ENCODE results near the gene DGUOK. TPM values are rescaled to one million over a fixed set of nuclear protein-coding genes. Genes with fewer than 3 reads are reported as not detected.

Gene DGUOK
- total RNA-seq, 2 donors from 2014 or later = 61.1 to 85.2 TPM

DNA sequence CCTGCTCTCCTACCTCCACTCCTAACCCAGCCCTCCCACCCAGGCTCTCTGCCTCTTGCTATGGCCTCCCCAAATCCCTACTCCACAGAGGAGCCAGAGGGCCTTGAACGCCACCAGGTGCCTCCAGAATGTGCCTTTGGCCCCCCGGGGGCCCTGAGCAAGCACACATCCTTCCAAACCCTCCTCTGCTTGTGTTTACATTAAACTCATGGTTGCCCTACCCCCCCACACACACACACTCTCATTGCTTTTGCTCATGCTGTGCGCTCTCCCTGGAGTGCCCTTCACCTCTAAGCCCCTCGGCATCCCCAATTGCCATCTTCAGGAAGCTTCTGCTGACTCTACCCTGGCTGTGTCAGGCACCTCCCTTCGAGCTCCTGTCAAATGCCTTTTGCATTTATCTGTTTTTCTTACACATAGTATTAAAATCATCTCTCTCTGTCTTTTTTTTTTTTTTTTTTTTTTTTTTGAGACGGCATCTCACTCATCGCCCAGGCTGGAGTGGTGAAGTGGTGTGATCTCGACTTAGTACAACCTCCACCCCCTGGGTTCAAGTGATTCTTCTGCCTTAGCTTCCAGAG is 41.8 kb downstream of the DGUOK start:
- no peak overlapping the region for H3K9ac ChIP-seq (ENCODE audit: extremely low read depth, low read length, poor library complexity, severe bottlenecking)
- no peak for TF ChIP-seq CTCF (conservative IDR thresholded peaks at IDR 0.05)
- no peak overlapping the region for H3K27ac Mint-ChIP-seq
- WGBS, 2 experiments (ENCODE audit: insufficient coverage in 1 of 2, insufficient read length in 1 of 2) = 88% methylated on average over 8 of the region's 8 CpGs; no CpG with 5 or more reads in 1 of the 2 experiments
- no peaks in the 10 kb centered on the region for H3K4me1 ChIP-seq (ENCODE audit: control insufficient read depth, insufficient read depth, low read length)
- no peaks in the 10 kb centered on the region for H3K36me3 ChIP-seq (ENCODE audit: control insufficient read depth, insufficient read depth, low read length)
- peaks cover 7% of the 10 kb centered on the region for H3K27me3 Mint-ChIP-seq (ENCODE audit: insufficient read depth)
- H3K4me3 ChIP-seq (ENCODE audit: low read length) = no peak overlapping the region
- H3K36me3 Mint-ChIP-seq (ENCODE audit: low read depth) = no peaks in the 10 kb centered on the region
- no peak overlapping the region for H3K27ac ChIP-seq (ENCODE audit: low read depth, low read length)
- no peaks in the 10 kb centered on the region for H3K9me3 ChIP-seq (ENCODE audit: control insufficient read depth, low read length)
- H3K9me3 Mint-ChIP-seq = no peaks in the 10 kb centered on the region
- DNase-seq = no peak
- H3K4me3 Mint-ChIP-seq = no peak overlapping the region
- peaks cover 13% of the 10 kb centered on the region for H3K4me1 Mint-ChIP-seq
- no peaks in the 10 kb centered on the region for H3K27me3 ChIP-seq (ENCODE audit: control insufficient read depth, insufficient read depth, low read length, poor library complexity, severe bottlenecking)

GRCh38 chr2:73969356-73969755 is 42.7 kb downstream of the DGUOK start:
- H3K36me3 ChIP-seq (ENCODE audit: control insufficient read depth, insufficient read depth, low read length) = no peaks in the 10 kb centered on the region
- H3K4me1 Mint-ChIP-seq = peaks cover 13% of the 10 kb centered on the region
- no peaks in the 10 kb centered on the region for H3K27me3 ChIP-seq (ENCODE audit: control insufficient read depth, insufficient read depth, low read length, poor library complexity, severe bottlenecking)
- no peak for TF ChIP-seq CTCF (conservative IDR thresholded peaks at IDR 0.05)
- no peak overlapping the region for H3K27ac ChIP-seq (ENCODE audit: low read depth, low read length)
- no peaks in the 10 kb centered on the region for H3K4me1 ChIP-seq (ENCODE audit: control insufficient read depth, insufficient read depth, low read length)
- H3K4me3 Mint-ChIP-seq = no peak overlapping the region
- H3K9ac ChIP-seq (ENCODE audit: extremely low read depth, low read length, poor library complexity, severe bottlenecking) = no peak overlapping the region
- no peaks in the 10 kb centered on the region for H3K9me3 Mint-ChIP-seq
- WGBS, 2 experiments (ENCODE audit: insufficient coverage in 1 of 2, insufficient read length in 1 of 2) = 71 to 90% methylated on average over 1 to 4 of the region's 4 CpGs
- H3K9me3 ChIP-seq (ENCODE audit: control insufficient read depth, low read length) = no peaks in the 10 kb centered on the region
- H3K36me3 Mint-ChIP-seq (ENCODE audit: low read depth) = no peaks in the 10 kb centered on the region
- H3K4me3 ChIP-seq (ENCODE audit: low read length) = no peak overlapping the region
- no peak for DNase-seq
- H3K27ac Mint-ChIP-seq = no peak overlapping the region
- peaks cover 7% of the 10 kb centered on the region for H3K27me3 Mint-ChIP-seq (ENCODE audit: insufficient read depth)

- TF ChIP-seq CTCF (conservative IDR thresholded peaks at IDR 0.05) = no peak
- Histone ChIP-seq H3K27me3 (ENCODE audit: control insufficient read depth, insufficient read depth, low read length, poor library complexity, severe bottlenecking) (no peaks in the 10 kb centered on the region), H3K4me3 (ENCODE audit: low read length) (no peak overlapping the region), H3K36me3 (ENCODE audit: control insufficient read depth, insufficient read depth, low read length) (no peaks in the 10 kb centered on the region), H3K9me3 (ENCODE audit: control insufficient read depth, low read length) (no peaks in the 10 kb centered on the region), H3K9ac (ENCODE audit: extremely low read depth, low read length, poor library complexity, severe bottlenecking) (no peak overlapping the region), H3K4me1 (ENCODE audit: control insufficient read depth, insufficient read depth, low read length) (no peaks in the 10 kb centered on the region), H3K27ac (ENCODE audit: low read depth, low read length) (no peak overlapping the region)
- Mint-ChIP-seq H3K4me3 (no peak overlapping the region), H3K36me3 (ENCODE audit: low read depth) (no peaks in the 10 kb centered on the region), H3K9me3 (no peaks in the 10 kb centered on the region), H3K27ac (no peak overlapping the region), H3K27me3 (ENCODE audit: insufficient read depth) (peaks cover 8% of the 10 kb centered on the region), H3K4me1 (peaks cover 13% of the 10 kb centered on the region)
- DNase-seq = no peak
- 90 to 97% methylated on average over 5 to 6 of the region's 6 CpGs for WGBS, 2 experiments (ENCODE audit: insufficient coverage in 1 of 2, insufficient read length in 1 of 2)
These were observed 43.6 kb downstream of the DGUOK start for GRCh38 chr2:73970141-73970803.

All from endodermal cell (in vitro differentiated cells).